T-helper 17 cell (primary cell): ENCODE data around the gene HADHA. TPM values are rescaled to one million over a fixed set of nuclear protein-coding genes. Genes with fewer than 3 reads are reported as not detected.

ENCODE experiments used
- ATAC-seq: fragments of 150-1000 bp; cut with Tn5 transposase; 2 replicates; pipeline ENCODE4 v1.10.0; 2021; ENCODE audit warnings: mild to moderate bottlenecking, moderate library complexity
- DNase-seq, 3 donors: peaks; one replicate each; pipeline versions ENCODE4 v3.0.0 to v3.0.0-alpha.2; 2020 to 2021
- H3K9me3 ChIP-seq: one replicate; pipeline ENCODE4 v1.7.0; 2013; ENCODE audit warnings: low read length, mild to moderate bottlenecking; ENCODE audit not compliant: control insufficient read depth, poor library complexity, severe bottlenecking
- H3K27ac Mint-ChIP-seq: one replicate; pipeline ENCODE4 v1.8.0; 2022; ENCODE audit warnings: mild to moderate bottlenecking, moderate library complexity, mixed read lengths
- H3K27me3 Mint-ChIP-seq: one replicate; pipeline ENCODE4 v1.8.0; 2022; ENCODE audit warnings: mixed read lengths
- H3K36me3 Mint-ChIP-seq: one replicate; pipeline ENCODE4 v1.8.0; 2022; ENCODE audit warnings: low read depth, mixed read lengths
- H3K4me1 Mint-ChIP-seq: one replicate; pipeline ENCODE4 v1.8.0; 2022; ENCODE audit warnings: mild to moderate bottlenecking, mixed read lengths
- H3K4me3 Mint-ChIP-seq: one replicate; pipeline ENCODE4 v1.8.0; 2022; ENCODE audit warnings: mild to moderate bottlenecking, moderate library complexity, mixed read lengths
- total RNA-seq, 4 donors: library from RNA in 2 of 4; stranded (reverse) in 2 of 4; gene quantifications; one replicate each; pipeline ENCODE4 v1.2.3 and lab custom pipeline; 2022 to 2026

The HADHA gene
- total RNA-seq, 2 donors from 2014 or later, result 77.7 to 78.5 TPM

GRCh38 chr2:26237868-26238267, 6.6 kb downstream of the HADHA start:
- H3K27me3 Mint-ChIP-seq, result no peaks in the 10 kb centered on the region
- ATAC-seq (no peak), DNase-seq (no peak)
- H3K4me3 Mint-ChIP-seq, result no peak overlapping the region
- peaks cover 5% of the 10 kb centered on the region for H3K36me3 Mint-ChIP-seq
- no peaks in the 10 kb centered on the region for H3K9me3 ChIP-seq
- no peak overlapping the region for H3K27ac Mint-ChIP-seq
- H3K4me1 Mint-ChIP-seq, result peaks cover 23% of the 10 kb centered on the region

- H3K27ac Mint-ChIP-seq, result no peak overlapping the region
- peaks cover 9% of the 10 kb centered on the region for H3K4me1 Mint-ChIP-seq
- peaks cover 5% of the 10 kb centered on the region for H3K36me3 Mint-ChIP-seq
- DNase-seq (no peak), ATAC-seq (no peak)
- no peak overlapping the region for H3K4me3 Mint-ChIP-seq
- H3K27me3 Mint-ChIP-seq, result no peaks in the 10 kb centered on the region
- H3K9me3 ChIP-seq, result no peaks in the 10 kb centered on the region
Measured at GRCh38 chr2:26235089-26235488, 9.3 kb downstream of the HADHA start.

- H3K27ac Mint-ChIP-seq, result no peak overlapping the region
- ATAC-seq (no peak), DNase-seq (no peak)
- H3K4me1 Mint-ChIP-seq, result no peaks in the 10 kb centered on the region
- H3K9me3 ChIP-seq, result no peaks in the 10 kb centered on the region
- H3K27me3 Mint-ChIP-seq, result no peaks in the 10 kb centered on the region
- H3K36me3 Mint-ChIP-seq, result peaks cover 2% of the 10 kb centered on the region
- H3K4me3 Mint-ChIP-seq, result no peak overlapping the region
Measured at GRCh38 chr2:26230806-26231205, 13.6 kb downstream of the HADHA start.

GRCh38 chr2:26229595-26229994, 14.8 kb downstream of the HADHA start:
- DNase-seq (no peak), ATAC-seq (no peak)
- H3K9me3 ChIP-seq, result no peaks in the 10 kb centered on the region
- peaks cover 2% of the 10 kb centered on the region for H3K36me3 Mint-ChIP-seq
- no peaks in the 10 kb centered on the region for H3K4me1 Mint-ChIP-seq
- H3K27me3 Mint-ChIP-seq, result no peaks in the 10 kb centered on the region
- H3K4me3 Mint-ChIP-seq, result no peak overlapping the region
- no peak overlapping the region for H3K27ac Mint-ChIP-seq

GRCh38 chr2:26224095-26224494, 20.3 kb downstream of the HADHA start:
- ATAC-seq, result no peak
- Mint-ChIP-seq H3K36me3 (no peaks in the 10 kb centered on the region), H3K27me3 (no peaks in the 10 kb centered on the region), H3K4me1 (peaks cover 2% of the 10 kb centered on the region), H3K4me3 (no peak overlapping the region), H3K27ac (no peak overlapping the region)
- H3K9me3 ChIP-seq, result no peaks in the 10 kb centered on the region
- DNase-seq, result no peak

GRCh38 chr2:26223018-26223417, 21.4 kb downstream of the HADHA start:
- H3K4me1 Mint-ChIP-seq, result peaks cover 2% of the 10 kb centered on the region
- no peaks in the 10 kb centered on the region for H3K27me3 Mint-ChIP-seq
- no peak overlapping the region for H3K27ac Mint-ChIP-seq
- no peaks in the 10 kb centered on the region for H3K36me3 Mint-ChIP-seq
- no peak for ATAC-seq
- no peak for DNase-seq
- no peaks in the 10 kb centered on the region for H3K9me3 ChIP-seq
- no peak overlapping the region for H3K4me3 Mint-ChIP-seq

- H3K36me3 Mint-ChIP-seq, result peaks cover 16% of the 10 kb centered on the region
- DNase-seq (no peak), ATAC-seq (no peak)
- H3K4me3 Mint-ChIP-seq, result no peak overlapping the region
- no peaks in the 10 kb centered on the region for H3K27me3 Mint-ChIP-seq
- H3K27ac Mint-ChIP-seq, result no peak overlapping the region
- peaks cover 11% of the 10 kb centered on the region for H3K4me1 Mint-ChIP-seq
- no peaks in the 10 kb centered on the region for H3K9me3 ChIP-seq
Measured at GRCh38 chr2:26217720-26218119, 26.7 kb downstream of the HADHA start.

GRCh38 chr2:26216587-26216986, 27.8 kb downstream of the HADHA start:
- Mint-ChIP-seq H3K4me3 (no peak overlapping the region), H3K36me3 (peaks cover 17% of the 10 kb centered on the region), H3K4me1 (peaks cover 11% of the 10 kb centered on the region), H3K27ac (no peak overlapping the region), H3K27me3 (no peaks in the 10 kb centered on the region)
- DNase-seq (no peak), ATAC-seq (no peak)
- H3K9me3 ChIP-seq, result no peaks in the 10 kb centered on the region

- ATAC-seq, result no peak
- peaks cover 11% of the 10 kb centered on the region for H3K4me1 Mint-ChIP-seq
- H3K4me3 Mint-ChIP-seq, result no peak overlapping the region
- no peak overlapping the region for H3K27ac Mint-ChIP-seq
- no peaks in the 10 kb centered on the region for H3K27me3 Mint-ChIP-seq
- H3K36me3 Mint-ChIP-seq, result peaks cover 17% of the 10 kb centered on the region
- no peak for DNase-seq
- H3K9me3 ChIP-seq, result no peaks in the 10 kb centered on the region
Measured at GRCh38 chr2:26215833-26216232, 28.6 kb downstream of the HADHA start.

GRCh38 chr2:26214759-26215158, 29.7 kb downstream of the HADHA start:
- no peaks in the 10 kb centered on the region for H3K27me3 Mint-ChIP-seq
- no peak for ATAC-seq
- no peak overlapping the region for H3K4me3 Mint-ChIP-seq
- peaks cover 18% of the 10 kb centered on the region for H3K36me3 Mint-ChIP-seq
- no peak overlapping the region for H3K27ac Mint-ChIP-seq
- H3K9me3 ChIP-seq, result no peaks in the 10 kb centered on the region
- peaks cover 11% of the 10 kb centered on the region for H3K4me1 Mint-ChIP-seq
- no peak for DNase-seq

- H3K9me3 ChIP-seq, result no peaks in the 10 kb centered on the region
- ATAC-seq (no peak), DNase-seq (no peak)
- no peaks in the 10 kb centered on the region for H3K27me3 Mint-ChIP-seq
- H3K27ac Mint-ChIP-seq, result no peak overlapping the region
- H3K36me3 Mint-ChIP-seq, result peaks cover 17% of the 10 kb centered on the region
- H3K4me3 Mint-ChIP-seq, result no peak overlapping the region
- peaks cover 11% of the 10 kb centered on the region for H3K4me1 Mint-ChIP-seq
Measured at GRCh38 chr2:26212011-26212410, 32.4 kb downstream of the HADHA start.

- Mint-ChIP-seq H3K27ac (no peak overlapping the region), H3K27me3 (no peaks in the 10 kb centered on the region), H3K4me3 (no peak overlapping the region), H3K4me1 (no peaks in the 10 kb centered on the region), H3K36me3 (peaks cover 6% of the 10 kb centered on the region)
- H3K9me3 ChIP-seq, result no peaks in the 10 kb centered on the region
- no peak for DNase-seq
- ATAC-seq, result no peak
Measured at GRCh38 chr2:26203906-26204305, 40.5 kb downstream of the HADHA start.

GRCh38 chr2:26202981-26203490, 41.4 kb downstream of the HADHA start:
- no peak overlapping the region for H3K27ac Mint-ChIP-seq
- peaks cover 6% of the 10 kb centered on the region for H3K36me3 Mint-ChIP-seq
- H3K27me3 Mint-ChIP-seq, result no peaks in the 10 kb centered on the region
- H3K4me1 Mint-ChIP-seq, result no peaks in the 10 kb centered on the region
- no peaks in the 10 kb centered on the region for H3K9me3 ChIP-seq
- no peak for ATAC-seq
- DNase-seq, result no peak
- H3K4me3 Mint-ChIP-seq, result no peak overlapping the region

- Mint-ChIP-seq H3K36me3 (peaks cover 3% of the 10 kb centered on the region), H3K4me1 (peaks cover 2% of the 10 kb centered on the region), H3K27me3 (no peaks in the 10 kb centered on the region), H3K4me3 (no peak overlapping the region), H3K27ac (no peak overlapping the region)
- H3K9me3 ChIP-seq, result no peaks in the 10 kb centered on the region
- DNase-seq (no peak), ATAC-seq (no peak)
Measured at GRCh38 chr2:26197516-26197915, 46.9 kb downstream of the HADHA start.
